PC-9 (cell line): ENCODE results near the gene P4HA1.
"Not testable (repeated sequence)": the region's sequence is repeated elsewhere in the genome, so short reads cannot be mapped to it uniquely, and the experiment has no call there.

Experiments used
- CTCF ChIP-seq: fragments of 200-600 bp; sonication (generic); conservative IDR thresholded peaks from 2 replicates; pipeline ENCODE4 v1.6.1; 2017; ENCODE audit warnings: mixed run types, antibody characterized with exemption, mild to moderate bottlenecking, moderate library complexity
- EZH2 ChIP-seq: fragments of 200-600 bp; sonication (generic); IDR thresholded peaks from 2 replicates; pipeline ENCODE4 v1.8.0; 2017; ENCODE audit warnings: antibody characterized with exemption, low read depth

- TF ChIP-seq CTCF, EZH2: not testable (repeated sequence)
These were observed 60.4 kb downstream of the P4HA1 start for GRCh38 chr10:73036285-73036684.
